ENCODE data around the gene FAM222A.

FAM222A gene

GRCh38 chr12:109737126-109737525, 23.5 kb downstream of the FAM222A start:
- H3K4me3 ChIP-seq (ENCODE audit: control insufficient read depth, low read depth, low read length): no peak overlapping the region
- no peak for DNase-seq (ENCODE audit: low read depth)
- no peak for TF ChIP-seq CTCF (IDR thresholded peaks at IDR 0.05; ENCODE audit: control insufficient read depth, insufficient read depth, low read depth, low read length, missing control alignments)

- no peak for TF ChIP-seq CTCF (IDR thresholded peaks at IDR 0.05; ENCODE audit: control insufficient read depth, insufficient read depth, low read depth, low read length, missing control alignments)
- DNase-seq (ENCODE audit: low read depth): no peak
Observed at GRCh38 chr12:109737631-109738030, 24.0 kb downstream of the FAM222A start.

GRCh38 chr12:109738209-109738608, 24.6 kb downstream of the FAM222A start:
- no peak for TF ChIP-seq CTCF (IDR thresholded peaks at IDR 0.05; ENCODE audit: control insufficient read depth, insufficient read depth, low read depth, low read length, missing control alignments)
- DNase-seq (ENCODE audit: low read depth): no peak
- no peak overlapping the region for H3K4me3 ChIP-seq (ENCODE audit: control insufficient read depth, low read depth, low read length)

More at GRCh38 chr12:109737631-109738030, 24.0 kb downstream of the FAM222A start:
- no peak overlapping the region for H3K4me3 ChIP-seq (ENCODE audit: control insufficient read depth, low read depth, low read length)

- DNase-seq (ENCODE audit: low read depth): no peak
- TF ChIP-seq CTCF (IDR thresholded peaks at IDR 0.05; ENCODE audit: control insufficient read depth, insufficient read depth, low read depth, low read length, missing control alignments): no peak
- no peak overlapping the region for H3K4me3 ChIP-seq (ENCODE audit: control insufficient read depth, low read depth, low read length)
Observed at GRCh38 chr12:109738878-109739665, 25.4 kb downstream of the FAM222A start.

- DNase-seq (ENCODE audit: low read depth): no peak
- H3K4me3 ChIP-seq (ENCODE audit: control insufficient read depth, low read depth, low read length): no peak overlapping the region
- TF ChIP-seq CTCF (IDR thresholded peaks at IDR 0.05; ENCODE audit: control insufficient read depth, insufficient read depth, low read depth, low read length, missing control alignments): peak; percentile 20
Observed at GRCh38 chr12:109739747-109740693, 26.4 kb downstream of the FAM222A start.

GRCh38 chr12:109740694-109741245, 27.1 kb downstream of the FAM222A start:
- no peak for TF ChIP-seq CTCF (IDR thresholded peaks at IDR 0.05; ENCODE audit: control insufficient read depth, insufficient read depth, low read depth, low read length, missing control alignments)
- no peak overlapping the region for H3K4me3 ChIP-seq (ENCODE audit: control insufficient read depth, low read depth, low read length)
- DNase-seq (ENCODE audit: low read depth): no peak
